Lung (tissue), 12 donors: Measurements from ENCODE around the gene CHAF1B. TPM values are rescaled to one million over a fixed set of nuclear protein-coding genes. Genes with fewer than 3 reads are reported as not detected.
A peak's percentile ranks its signal among the peaks of the same experiment; 100 is the strongest.

Experiments
- ATAC-seq: fragments of 200-7000 bp; cut with Tn5 transposase; one replicate; pipeline ENCODE4 v1.9.1; 2020; ENCODE audit warnings: moderate number of reproducible peaks; ENCODE audit not compliant: insufficient read depth, low FRiP score
- DNase-seq, 3 donors: peaks; one replicate each; pipeline ENCODE4 v3.0.0-alpha.2; 2013 to 2017
- H3K27ac ChIP-seq, 2 donors: one replicate each; pipeline ENCODE4 v1.5.1; 2013; ENCODE audit warnings: mild to moderate bottlenecking in 2 of 2, moderate library complexity in 2 of 2, control low read depth in 1 of 2, inconsistent platforms in 1 of 2, low read depth in 1 of 2, low read length in 1 of 2
- H3K27me3 ChIP-seq, 3 donors: one replicate each; pipeline ENCODE4 v1.5.1; 2013; ENCODE audit warnings: low read length in 2 of 3; ENCODE audit not compliant: control insufficient read depth in 3 of 3, insufficient read depth in 3 of 3
- H3K36me3 ChIP-seq, 4 donors: one replicate each; pipeline ENCODE4 v1.5.1; 2013; ENCODE audit warnings: low read length in 4 of 4, mild to moderate bottlenecking in 1 of 4, moderate library complexity in 1 of 4; ENCODE audit not compliant: control insufficient read depth in 4 of 4, insufficient read depth in 4 of 4
- H3K4me1 ChIP-seq, 5 donors: one replicate each; pipeline ENCODE4 v1.5.1; 2013; ENCODE audit warnings: low read length in 5 of 5, mild to moderate bottlenecking in 2 of 5, moderate library complexity in 1 of 5; ENCODE audit not compliant: control insufficient read depth in 5 of 5, insufficient read depth in 5 of 5
- H3K4me3 ChIP-seq: one replicate; pipeline ENCODE4 v1.5.1; 2013; ENCODE audit warnings: mild to moderate bottlenecking, control low read depth, moderate library complexity
- H3K9ac ChIP-seq, 2 donors: one replicate each; pipeline ENCODE4 v1.5.1; 2013; ENCODE audit warnings: low read length in 2 of 2, control low read depth in 1 of 2; ENCODE audit not compliant: insufficient read depth in 1 of 2
- H3K9me3 ChIP-seq, 4 donors: one replicate each; pipeline ENCODE4 v1.5.1; 2013; ENCODE audit warnings: low read length in 3 of 4, mild to moderate bottlenecking in 1 of 4, moderate library complexity in 1 of 4; ENCODE audit not compliant: control insufficient read depth in 4 of 4, insufficient read depth in 3 of 4
- CTCF ChIP-seq: IDR thresholded peaks from 2 replicates; pipeline ENCODE4 v1.5.1; 2012; ENCODE audit warnings: mild to moderate bottlenecking; ENCODE audit errors: control extremely low read depth, extremely low read depth
- WGBS, 2 donors: extraction: QIAGEN DNeasy Blood & Tissue Kit; methylation state at CpG; one replicate each; pipeline ENCODE4 v1.1.7; 2013; 5-methylcytosine and 5-hydroxymethylcytosine counted together
- polyA plus RNA-seq, 2 donors: library from polyadenylated mRNA; stranded (reverse); fragments of 200-250 nt; gene quantifications; one replicate each; pipeline ENCODE4 v1.2.1, GENCODE V29; 2013
- total RNA-seq, 2 donors: library from RNA; depleted of rRNA in 1 of 2; stranded (reverse); fragments of >200 nt in 1 of 2; gene quantifications; one replicate each; pipeline ENCODE4 v1.2.1, GENCODE V29; 2014 to 2021
- donor health status: control.
- donor health status: control.
- donor health status: Bipolar disorder and iron deficiency.
- donor health status: healthy.
- donor health status: DM: yes; HTN: yes; CAD: no.

Gene CHAF1B
- total and polyA plus RNA-seq, 4 donors = 1.3 to 3.4 (median 1.6) TPM

DNA sequence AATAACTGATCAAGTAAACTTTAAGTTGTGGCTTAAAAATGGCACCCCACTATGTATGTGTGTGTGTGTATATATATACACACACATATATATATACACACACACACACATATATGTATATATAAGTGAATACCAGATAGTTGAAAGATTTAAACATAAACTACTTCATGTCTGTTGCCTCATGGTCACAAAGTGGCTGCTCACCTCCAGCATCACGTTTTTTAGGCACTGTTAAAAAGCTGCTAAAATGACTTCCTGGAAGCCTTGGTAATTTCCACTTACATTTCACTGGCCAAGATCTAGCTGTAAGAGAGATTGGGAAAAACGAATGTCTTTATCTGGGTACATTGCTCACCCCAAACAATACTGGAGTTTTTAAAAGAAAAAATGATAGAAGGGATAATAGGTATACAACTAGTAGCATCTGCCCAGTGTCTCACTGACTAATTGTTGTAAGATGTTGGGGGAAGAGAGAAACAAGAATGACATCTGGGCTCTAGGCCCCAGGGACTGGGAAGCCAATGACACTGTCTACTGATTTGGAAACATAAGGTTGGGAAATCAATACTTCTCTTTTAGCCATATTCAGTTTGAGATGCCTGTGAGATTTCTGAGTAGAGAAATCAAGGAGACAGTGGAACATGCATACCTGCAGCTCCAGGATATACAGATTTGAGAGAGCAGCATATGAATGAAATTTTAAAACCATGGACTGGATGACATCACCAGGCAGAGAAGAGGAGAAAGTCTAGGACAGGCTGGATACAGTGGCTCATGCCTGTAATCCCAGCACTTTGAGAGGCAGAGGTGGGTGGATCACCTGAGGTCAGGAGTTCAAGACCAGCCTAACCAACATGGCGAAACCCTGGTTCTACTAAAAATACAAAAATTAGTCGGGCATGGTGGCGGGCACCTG, 51.9 kb downstream of the CHAF1B start:
- Histone ChIP-seq H3K9ac (no peak overlapping the region), H3K4me3 (no peak overlapping the region), H3K27ac (no peak overlapping the region), H3K4me1 (peaks cover 0 to 2% (median 0%) of the 10 kb centered on the region in 5 donors), H3K9me3 (peaks cover 0 to 2% (median 0%) of the 10 kb centered on the region in 4 donors), H3K27me3 (no peaks in the 10 kb centered on the region), H3K36me3 (no peaks in the 10 kb centered on the region)
- WGBS, 2 donors = 83 to 85% methylated on average over 5 of the region's 5 CpGs
- TF ChIP-seq CTCF = no peak
- ATAC-seq = no peak
- DNase-seq = no peak

GRCh38 chr21:36437745-36438128, 52.5 kb downstream of the CHAF1B start:
- H3K27ac ChIP-seq = no peak overlapping the region
- H3K36me3 ChIP-seq = no peaks in the 10 kb centered on the region
- H3K9me3 ChIP-seq = peaks cover 0 to 2% (median 0%) of the 10 kb centered on the region in 4 donors
- no peak overlapping the region for H3K4me3 ChIP-seq
- H3K9ac ChIP-seq = no peak overlapping the region
- H3K27me3 ChIP-seq = no peaks in the 10 kb centered on the region
- no peak for TF ChIP-seq CTCF
- ATAC-seq (peak; percentile 53), DNase-seq (no peak)
- no peaks in the 10 kb centered on the region for H3K4me1 ChIP-seq
- 12 to 31% methylated on average over 6 of the region's 6 CpGs for WGBS, 2 donors

DNA sequence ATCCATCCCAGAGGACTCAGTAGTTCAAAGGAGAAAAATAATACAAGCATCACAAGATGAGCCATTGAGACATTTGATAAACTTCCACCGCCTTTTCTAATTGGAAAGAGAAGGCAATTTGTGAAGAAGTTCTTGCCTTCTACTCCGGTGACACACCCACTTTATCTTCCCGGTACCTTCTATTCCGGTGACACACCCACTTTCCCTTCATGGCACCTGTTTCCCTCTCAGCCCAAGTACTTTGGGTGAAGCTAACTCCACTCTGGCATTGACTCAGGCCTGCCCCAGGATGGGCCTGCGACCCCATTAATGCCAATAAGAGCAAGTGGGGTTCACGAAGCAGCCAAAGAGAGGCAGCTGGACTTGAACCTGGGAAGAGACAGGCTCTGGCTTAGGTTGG, 56.5 kb downstream of the CHAF1B start:
- Histone ChIP-seq H3K36me3 (no peaks in the 10 kb centered on the region), H3K27me3 (no peaks in the 10 kb centered on the region), H3K9ac (no peak overlapping the region), H3K9me3 (peaks cover 0 to 2% (median 0%) of the 10 kb centered on the region in 4 donors), H3K4me3 (no peak overlapping the region), H3K27ac (no peak overlapping the region), H3K4me1 (no peaks in the 10 kb centered on the region)
- DNase-seq = no peak
- TF ChIP-seq CTCF = no peak
- ATAC-seq = no peak
- WGBS, 2 donors = 94 to 96% methylated on average over 6 of the region's 6 CpGs
